ENCODE measurements around the gene SPATA46. TPM values are rescaled to one million over a fixed set of nuclear protein-coding genes. Genes with fewer than 3 reads are reported as not detected.

Gene SPATA46
- total RNA-seq, 2 experiments from 2014 or later: not detected

DNA sequence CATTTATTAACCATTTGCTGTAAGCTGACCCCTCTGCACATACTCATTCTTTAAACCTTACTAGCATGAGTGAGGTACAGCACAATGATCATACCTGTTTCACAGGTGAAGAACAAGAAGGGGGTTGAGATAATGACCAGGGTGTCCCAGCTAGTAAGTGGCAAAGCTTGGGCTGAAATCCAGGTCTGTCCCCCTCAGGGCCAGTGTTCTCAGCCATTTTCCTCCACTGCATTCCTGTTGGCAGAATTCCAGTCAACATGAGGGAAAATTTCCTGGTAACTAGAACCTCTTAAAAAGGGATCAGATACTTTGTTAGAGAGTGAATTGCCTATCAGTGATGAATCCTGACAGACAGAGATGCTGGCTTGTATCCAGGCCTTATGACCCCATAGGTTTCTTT is 48.1 kb downstream of the SPATA46 start:
- Histone ChIP-seq H3K9me3 (ENCODE audit: control insufficient read depth in 1 of 2, insufficient read depth in 1 of 2, low read length in 2 of 2) (no peaks in the 10 kb centered on the region), H3K27ac (ENCODE audit: low read depth in 1 of 2, low read length in 2 of 2) (no peak overlapping the region), H3K36me3 (ENCODE audit: insufficient read depth, low read length) (no peaks in the 10 kb centered on the region), H3K4me3 (ENCODE audit: low read length) (no peak overlapping the region), H3K4me1 (ENCODE audit: insufficient read depth, low read length) (no peaks in the 10 kb centered on the region), H3K27me3 (ENCODE audit: control insufficient read depth in 1 of 2, insufficient read depth in 2 of 2, low read length in 2 of 2) (no peaks in the 10 kb centered on the region)
- CTCF ChIA-PET: interaction anchor here (1.5 kb wide), 1 partner anchor 8 kb away, joined by 4 read pairs; no protein-coding TSS in a partner anchor
- no peak for DNase-seq
- H3K27ac Mint-ChIP-seq: no peak overlapping the region
- TF ChIP-seq, protein P1, sequence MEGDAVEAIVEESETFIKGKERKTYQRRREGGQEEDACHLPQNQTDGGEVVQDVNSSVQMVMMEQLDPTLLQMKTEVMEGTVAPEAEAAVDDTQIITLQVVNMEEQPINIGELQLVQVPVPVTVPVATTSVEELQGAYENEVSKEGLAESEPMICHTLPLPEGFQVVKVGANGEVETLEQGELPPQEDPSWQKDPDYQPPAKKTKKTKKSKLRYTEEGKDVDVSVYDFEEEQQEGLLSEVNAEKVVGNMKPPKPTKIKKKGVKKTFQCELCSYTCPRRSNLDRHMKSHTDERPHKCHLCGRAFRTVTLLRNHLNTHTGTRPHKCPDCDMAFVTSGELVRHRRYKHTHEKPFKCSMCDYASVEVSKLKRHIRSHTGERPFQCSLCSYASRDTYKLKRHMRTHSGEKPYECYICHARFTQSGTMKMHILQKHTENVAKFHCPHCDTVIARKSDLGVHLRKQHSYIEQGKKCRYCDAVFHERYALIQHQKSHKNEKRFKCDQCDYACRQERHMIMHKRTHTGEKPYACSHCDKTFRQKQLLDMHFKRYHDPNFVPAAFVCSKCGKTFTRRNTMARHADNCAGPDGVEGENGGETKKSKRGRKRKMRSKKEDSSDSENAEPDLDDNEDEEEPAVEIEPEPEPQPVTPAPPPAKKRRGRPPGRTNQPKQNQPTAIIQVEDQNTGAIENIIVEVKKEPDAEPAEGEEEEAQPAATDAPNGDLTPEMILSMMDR (IDR thresholded peaks at IDR 0.05): no peak
- no peak for ATAC-seq (ENCODE audit: poor library complexity)
- peaks cover 11% of the 10 kb centered on the region for H3K27me3 Mint-ChIP-seq
- H3K4me1 Mint-ChIP-seq (ENCODE audit: low read depth): no peaks in the 10 kb centered on the region
- no peaks in the 10 kb centered on the region for H3K9me3 Mint-ChIP-seq
- intact Hi-C loops (cut with DNase I, micrococcal nuclease): no loop called here
- H3K36me3 Mint-ChIP-seq (ENCODE audit: low read depth): no peaks in the 10 kb centered on the region
- H3K4me3 Mint-ChIP-seq: no peak overlapping the region
- POLR2A ChIA-PET: no interaction called here

- Histone ChIP-seq H3K27me3 (ENCODE audit: control insufficient read depth in 1 of 2, insufficient read depth in 2 of 2, low read length in 2 of 2) (no peaks in the 10 kb centered on the region), H3K9me3 (ENCODE audit: control insufficient read depth in 1 of 2, insufficient read depth in 1 of 2, low read length in 2 of 2) (no peaks in the 10 kb centered on the region), H3K4me3 (ENCODE audit: low read length) (no peak overlapping the region), H3K36me3 (ENCODE audit: insufficient read depth, low read length) (no peaks in the 10 kb centered on the region), H3K4me1 (ENCODE audit: insufficient read depth, low read length) (no peaks in the 10 kb centered on the region), H3K27ac (ENCODE audit: low read depth in 1 of 2, low read length in 2 of 2) (no peak overlapping the region)
- intact Hi-C loops (cut with DNase I, micrococcal nuclease): no loop called here
- POLR2A ChIA-PET: no interaction called here
- TF ChIP-seq, protein P1 (IDR thresholded peaks at IDR 0.05): no peak
- no peak overlapping the region for H3K27ac Mint-ChIP-seq
- no peak for ATAC-seq (ENCODE audit: poor library complexity)
- H3K4me3 Mint-ChIP-seq: no peak overlapping the region
- H3K4me1 Mint-ChIP-seq (ENCODE audit: low read depth): no peaks in the 10 kb centered on the region
- peak in 1 of 14 experiments; percentile 4 for DNase-seq
- CTCF ChIA-PET: interaction anchor here (1.5 kb wide), 1 partner anchor 9 kb away, joined by 4 read pairs; no protein-coding TSS in a partner anchor
- H3K36me3 Mint-ChIP-seq (ENCODE audit: low read depth): no peaks in the 10 kb centered on the region
- H3K9me3 Mint-ChIP-seq: no peaks in the 10 kb centered on the region
- peaks cover 11% of the 10 kb centered on the region for H3K27me3 Mint-ChIP-seq
Observed at GRCh38 chr1:162327788-162328165, 48.9 kb downstream of the SPATA46 start.

GRCh38 chr1:162327144-162327787 is 49.4 kb downstream of the SPATA46 start:
- H3K9me3 Mint-ChIP-seq: no peaks in the 10 kb centered on the region
- H3K4me1 ChIP-seq (ENCODE audit: insufficient read depth, low read length): no peaks in the 10 kb centered on the region
- H3K27me3 ChIP-seq (ENCODE audit: control insufficient read depth in 1 of 2, insufficient read depth in 2 of 2, low read length in 2 of 2): no peaks in the 10 kb centered on the region
- DNase-seq (peak in 2 of 14 experiments; percentile 13 to 40), ATAC-seq (ENCODE audit: poor library complexity) (no peak)
- H3K36me3 Mint-ChIP-seq (ENCODE audit: low read depth): no peaks in the 10 kb centered on the region
- H3K4me1 Mint-ChIP-seq (ENCODE audit: low read depth): no peaks in the 10 kb centered on the region
- no peak overlapping the region for H3K27ac Mint-ChIP-seq
- no peaks in the 10 kb centered on the region for H3K9me3 ChIP-seq (ENCODE audit: control insufficient read depth in 1 of 2, insufficient read depth in 1 of 2, low read length in 2 of 2)
- H3K36me3 ChIP-seq (ENCODE audit: insufficient read depth, low read length): no peaks in the 10 kb centered on the region
- TF ChIP-seq, protein P1 (IDR thresholded peaks at IDR 0.05): no peak
- peaks cover 11% of the 10 kb centered on the region for H3K27me3 Mint-ChIP-seq
- intact Hi-C loops (cut with DNase I, micrococcal nuclease): no loop called here
- H3K4me3 ChIP-seq (ENCODE audit: low read length): no peak overlapping the region
- no peak overlapping the region for H3K27ac ChIP-seq (ENCODE audit: low read depth in 1 of 2, low read length in 2 of 2)
- ChIA-PET POLR2A (no interaction called here), CTCF (interaction anchor here (1.5 kb wide), 1 partner anchor 9 kb away, joined by 4 read pairs; no protein-coding TSS in a partner anchor)
- no peak overlapping the region for H3K4me3 Mint-ChIP-seq
